GF-D8 (cell line): ENCODE data around the gene MAGEF1.

Experiments used
- DNase-seq: peaks from one replicate; lab custom pipeline; 2025; lab: John Stamatoyannopoulos, UW

MAGEF1 gene

GRCh38 chr3:184669578-184669977 lies 42.3 kb downstream of the MAGEF1 start:
- DNase-seq, result no peak

- DNase-seq, result no peak
Measured at GRCh38 chr3:184666442-184666841, 45.4 kb downstream of the MAGEF1 start.

GRCh38 chr3:184665101-184665500 lies 46.8 kb downstream of the MAGEF1 start:
- no peak for DNase-seq

- DNase-seq, result no peak
Measured at GRCh38 chr3:184663756-184664155, 48.1 kb downstream of the MAGEF1 start.

- no peak for DNase-seq
Measured at GRCh38 chr3:184663356-184663755, 48.5 kb downstream of the MAGEF1 start.

GRCh38 chr3:184662187-184662586 lies 49.7 kb downstream of the MAGEF1 start:
- DNase-seq, result no peak

- no peak for DNase-seq
Measured at GRCh38 chr3:184660931-184661330, 50.9 kb downstream of the MAGEF1 start.
